HepG2 (cell line): Measurements from ENCODE around the gene EARS2. TPM values are rescaled to one million over a fixed set of nuclear protein-coding genes. Genes with fewer than 3 reads are reported as not detected.

ENCODE experiments used
- ATAC-seq: fragments of 200-7000 bp; cut with Tn5 transposase; 3 replicates; pipeline ENCODE4 v1.9.1; 2020; ENCODE audit warnings: mild to moderate bottlenecking, moderate library complexity
- BruUV-seq: library from RNA; stranded (reverse); fragments of 400-500 nt; replicated peaks from 2 replicates; lab custom pipeline; 2021; lab: Mats Ljungman, UMichigan
- CTCF ChIA-PET: fragments of 300-600 bp; formaldehyde crosslinking; extraction: SDS; loops from one replicate; lab custom pipeline; 2021; ENCODE audit warnings: low total read pairs, inconsistent platforms, low intra/inter-chr PET ratio; lab: Yijun Ruan, JAX
- POLR2A ChIA-PET: fragments of 350-600 bp; sonication (Branson Sonifier 250); formaldehyde crosslinking; loops from one replicate; lab custom pipeline; 2020; ENCODE audit warnings: antibody characterized with exemption, inconsistent platforms; lab: Yijun Ruan, JAX
- DNase-seq: peaks from one replicate; pipeline ENCODE4 v3.0.0-alpha.2; 2015; ENCODE audit warnings: low spot score
- FAIRE-seq: peaks from 3 replicates; lab custom pipeline; 2011; peaks lifted over from hg19 to GRCh38; lab: Jason Lieb, UNC
- H2AFZ ChIP-seq: one replicate; pipeline ENCODE4 v1.6.1; 2011; ENCODE audit warnings: low read length, inconsistent platforms
- H3K27ac ChIP-seq: fragments of 300-600 bp; 3 replicates; pipeline ENCODE4 v1.8.0; 2011; ENCODE audit warnings: mixed run types, mild to moderate bottlenecking, mixed read lengths, low read length, inconsistent platforms; ENCODE audit not compliant: insufficient read depth; ENCODE audit errors: extremely low read length
- H3K27me3 ChIP-seq, 2 experiments: fragments of 200-600 bp in 1 of 2; 2 replicates in 1 of 2; 3 replicates in 1 of 2; pipeline versions ENCODE4 v1.6.0 to v1.8.0; 2011; ENCODE audit warnings: low read length in 2 of 2, mild to moderate bottlenecking in 2 of 2, moderate library complexity in 2 of 2, inconsistent platforms in 1 of 2; ENCODE audit not compliant: insufficient read depth in 2 of 2, control insufficient read depth in 1 of 2
- H3K36me3 ChIP-seq, 2 experiments: fragments of 200-600 bp in 1 of 2; replicated peaks in 1 of 2; 2 replicates in 1 of 2; 3 replicates in 1 of 2; pipeline versions ENCODE4 v1.5.1 to v1.8.0; 2011; ENCODE audit warnings: low read length in 2 of 2, inconsistent platforms in 1 of 2; ENCODE audit not compliant: insufficient read depth in 2 of 2, control insufficient read depth in 1 of 2
- H3K4me1 ChIP-seq: 2 replicates; pipeline ENCODE4 v1.5.1; 2012; ENCODE audit warnings: low read length, inconsistent platforms; ENCODE audit not compliant: insufficient read depth
- H3K4me2 ChIP-seq: 2 replicates; pipeline ENCODE4 v1.6.0; 2011; ENCODE audit warnings: low read depth, low read length, inconsistent platforms
- H3K4me3 ChIP-seq, 3 experiments: fragments of 200-600 bp in 1 of 3; sonication (generic), shearing (Covaris generic) in 1 of 3; replicated peaks in 1 of 3; 2 replicates each; pipeline ENCODE4 v1.5.1; 2011 to 2016; ENCODE audit warnings: low read length in 3 of 3, inconsistent platforms in 2 of 3, low read depth in 2 of 3, mild to moderate bottlenecking in 2 of 3, control low read depth in 1 of 3, mixed read lengths in 1 of 3; ENCODE audit not compliant: insufficient read depth in 1 of 3
- H3K79me2 ChIP-seq: one replicate; pipeline ENCODE4 v1.6.1; 2011; ENCODE audit warnings: low read length, inconsistent platforms; ENCODE audit not compliant: insufficient read depth
- H3K9ac ChIP-seq: 2 replicates; pipeline ENCODE4 v1.6.0; 2011; ENCODE audit warnings: mild to moderate bottlenecking, low read depth, low read length, inconsistent platforms; ENCODE audit not compliant: insufficient read depth
- H3K9me3 ChIP-seq: 2 replicates; pipeline ENCODE4 v1.5.1; 2012; ENCODE audit warnings: mild to moderate bottlenecking, low read length
- H4K20me1 ChIP-seq: 2 replicates; pipeline ENCODE4 v1.6.0; 2011; ENCODE audit warnings: inconsistent platforms, mild to moderate bottlenecking, low read length, moderate library complexity; ENCODE audit not compliant: insufficient read depth
- AKAP8 ChIP-seq: sonication (generic); formaldehyde crosslinking; IDR thresholded peaks from 2 replicates; pipeline ENCODE4 v1.5.1; 2020; ENCODE audit warnings: mild to moderate bottlenecking, missing genetic modification reagents
- MTF2 ChIP-seq: sonication (generic); formaldehyde crosslinking; IDR thresholded peaks from 2 replicates; pipeline ENCODE4 v1.5.0; 2020; ENCODE audit warnings: missing genetic modification reagents, borderline replicate concordance
- NFRKB ChIP-seq: fragments of 450-650 bp; IDR thresholded peaks from 2 replicates; pipeline ENCODE4 v1.6.1; 2017
- POLR2AphosphoS2 ChIP-seq: IDR thresholded peaks from 2 replicates; pipeline ENCODE4 v1.6.1; 2011; ENCODE audit warnings: low read depth, low read length, improper control_type of control experiment
- RBFOX2 ChIP-seq: fragments of 200-400 bp; formaldehyde crosslinking; IDR thresholded peaks from 2 replicates; pipeline ENCODE4 v1.6.1; 2017; ENCODE audit warnings: low read depth, mild to moderate bottlenecking, low read length
- UBTF ChIP-seq: sonication (generic); formaldehyde crosslinking; IDR thresholded peaks from 2 replicates; pipeline ENCODE4 v1.4.0; 2020; ENCODE audit warnings: mild to moderate bottlenecking, missing genetic modification reagents
- ZNF260 ChIP-seq: sonication (generic); formaldehyde crosslinking; IDR thresholded peaks from 2 replicates; pipeline ENCODE4 v1.4.0; 2020; ENCODE audit warnings: missing genetic modification reagents, low read depth, mild to moderate bottlenecking, borderline replicate concordance
- ZNF501 ChIP-seq: sonication (generic); formaldehyde crosslinking; IDR thresholded peaks from 2 replicates; pipeline ENCODE4 v1.5.1; 2020; ENCODE audit warnings: mild to moderate bottlenecking, moderate library complexity, missing genetic modification reagents
- WGBS: methylation state at CpG from one replicate; pipeline ENCODE4 v1.1.6; 2017; ENCODE audit warnings: low lambda C conversion rate; 5-methylcytosine and 5-hydroxymethylcytosine counted together
- in situ Hi-C: cut with HindIII; loops from 2 replicates; pipeline ENCODE4 v1.10.0; 2017; ENCODE audit warnings: low pct_unique_long_range_greater_than_20kb; ENCODE audit not compliant: extremely low pct_ligation_motif_present
- intact Hi-C: fragments of 100-400 bp; cut with micrococcal nuclease; formaldehyde crosslinking; loops from one replicate; pipeline ENCODE4 v1.10.0; 2022; ENCODE audit not compliant: unreplicated experiment
- polyA plus RNA-seq, 8 experiments: library from polyadenylated mRNA; depleted of rRNA in 3 of 8; stranded (reverse) in 7 of 8; unstranded in 1 of 8; fragments of >200 nt; fragmentation: Illumina TruSeq in 4 of 8; extraction: Trizol in 4 of 8; gene quantifications; 2 replicates each; pipeline versions ENCODE4 v1.2.1 to v1.2.3, GENCODE V29; 2011 to 2016; ENCODE audit warnings: low read depth in 4 of 8, missing spikeins in 1 of 8, mixed read lengths in 1 of 8; ENCODE audit not compliant: insufficient read depth in 1 of 8
- total RNA-seq, 5 experiments: library from RNA; depleted of rRNA; stranded (reverse); fragments of >200 nt; fragmentation: Illumina TruSeq; extraction: Trizol; gene quantifications; 2 replicates each; pipeline ENCODE4 v1.2.3, GENCODE V29; 2016; ENCODE audit warnings: low read depth in 1 of 5
- TF ChIP-seq, protein P1 (sequence below): sonication (generic); formaldehyde crosslinking; IDR thresholded peaks from 2 replicates; pipeline ENCODE4 v1.5.1; 2020; ENCODE audit warnings: mild to moderate bottlenecking, missing genetic modification reagents, moderate library complexity
- TF ChIP-seq, protein P2 (sequence below): sonication (generic); formaldehyde crosslinking; IDR thresholded peaks from 2 replicates; pipeline ENCODE4 v1.4.0; 2020; ENCODE audit warnings: missing genetic modification reagents, borderline replicate concordance

The EARS2 gene
- total and polyA plus RNA-seq, 2 of the 13 experiments (the other 11 are each of a cell fraction or from before 2014, with no cell fraction given), result 49.4 to 80.4 TPM

DNA sequence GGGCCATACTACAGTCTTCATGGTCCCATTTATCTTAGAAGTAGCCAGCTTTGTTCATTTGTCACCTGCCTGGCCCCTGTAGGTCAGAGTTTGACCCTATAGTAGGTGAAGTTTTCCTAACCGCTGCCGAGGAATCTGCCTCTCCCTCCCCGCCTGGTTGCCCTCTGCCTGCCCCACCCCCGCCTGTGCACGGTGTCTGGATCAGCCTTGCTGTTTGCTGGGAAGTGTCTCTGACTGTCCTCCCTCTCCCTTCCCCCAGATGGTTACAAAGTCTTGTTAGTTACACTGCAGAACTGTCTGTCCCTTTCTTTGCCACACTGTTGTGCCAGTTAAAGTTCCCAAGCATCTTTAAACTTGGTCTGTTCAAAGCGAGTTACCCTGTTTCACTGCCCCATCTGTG, 6.0 kb upstream of the EARS2 start (continued):
- TF ChIP-seq, protein P1, sequence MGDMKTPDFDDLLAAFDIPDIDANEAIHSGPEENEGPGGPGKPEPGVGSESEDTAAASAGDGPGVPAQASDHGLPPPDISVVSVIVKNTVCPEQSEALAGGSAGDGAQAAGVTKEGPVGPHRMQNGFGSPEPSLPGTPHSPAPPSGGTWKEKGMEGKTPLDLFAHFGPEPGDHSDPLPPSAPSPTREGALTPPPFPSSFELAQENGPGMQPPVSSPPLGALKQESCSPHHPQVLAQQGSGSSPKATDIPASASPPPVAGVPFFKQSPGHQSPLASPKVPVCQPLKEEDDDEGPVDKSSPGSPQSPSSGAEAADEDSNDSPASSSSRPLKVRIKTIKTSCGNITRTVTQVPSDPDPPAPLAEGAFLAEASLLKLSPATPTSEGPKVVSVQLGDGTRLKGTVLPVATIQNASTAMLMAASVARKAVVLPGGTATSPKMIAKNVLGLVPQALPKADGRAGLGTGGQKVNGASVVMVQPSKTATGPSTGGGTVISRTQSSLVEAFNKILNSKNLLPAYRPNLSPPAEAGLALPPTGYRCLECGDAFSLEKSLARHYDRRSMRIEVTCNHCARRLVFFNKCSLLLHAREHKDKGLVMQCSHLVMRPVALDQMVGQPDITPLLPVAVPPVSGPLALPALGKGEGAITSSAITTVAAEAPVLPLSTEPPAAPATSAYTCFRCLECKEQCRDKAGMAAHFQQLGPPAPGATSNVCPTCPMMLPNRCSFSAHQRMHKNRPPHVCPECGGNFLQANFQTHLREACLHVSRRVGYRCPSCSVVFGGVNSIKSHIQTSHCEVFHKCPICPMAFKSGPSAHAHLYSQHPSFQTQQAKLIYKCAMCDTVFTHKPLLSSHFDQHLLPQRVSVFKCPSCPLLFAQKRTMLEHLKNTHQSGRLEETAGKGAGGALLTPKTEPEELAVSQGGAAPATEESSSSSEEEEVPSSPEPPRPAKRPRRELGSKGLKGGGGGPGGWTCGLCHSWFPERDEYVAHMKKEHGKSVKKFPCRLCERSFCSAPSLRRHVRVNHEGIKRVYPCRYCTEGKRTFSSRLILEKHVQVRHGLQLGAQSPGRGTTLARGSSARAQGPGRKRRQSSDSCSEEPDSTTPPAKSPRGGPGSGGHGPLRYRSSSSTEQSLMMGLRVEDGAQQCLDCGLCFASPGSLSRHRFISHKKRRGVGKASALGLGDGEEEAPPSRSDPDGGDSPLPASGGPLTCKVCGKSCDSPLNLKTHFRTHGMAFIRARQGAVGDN (CRISPR knock-in tag), result no peak
- TF ChIP-seq NFRKB (no peak), MTF2 (CRISPR knock-in tag) (no peak), ZNF260 (CRISPR knock-in tag) (no peak), ZNF501 (CRISPR knock-in tag) (no peak), AKAP8 (CRISPR knock-in tag) (no peak)

- in situ Hi-C loops, result no loop called here
- Histone ChIP-seq H3K4me1 (peaks cover 26% of the 10 kb centered on the region), H3K9ac (no peak overlapping the region), H3K36me3 (peaks cover 50 to 84% of the 10 kb centered on the region in 2 experiments), H3K27ac (no peak overlapping the region), H2AFZ (no peak overlapping the region), H3K9me3 (no peaks in the 10 kb centered on the region), H3K4me2 (no peak overlapping the region), H3K79me2 (peaks cover 41% of the 10 kb centered on the region), H3K27me3 (peaks cover 0 to 3% of the 10 kb centered on the region in 2 experiments; a peak in 1 of 5 replicates), H3K4me3 (no peak overlapping the region), H4K20me1 (peaks cover 14% of the 10 kb centered on the region; the same call in 1 of the 2 replicates)
- ATAC-seq (no peak), FAIRE-seq (no peak), DNase-seq (no peak)
- intact Hi-C loops, result no loop called here
- POLR2A ChIA-PET, result no interaction called here
- WGBS, result 97% methylated on average over 13 of the region's 13 CpGs
- BruUV-seq, result no TSS peak
- CTCF ChIA-PET, result no interaction called here
- TF ChIP-seq UBTF (CRISPR knock-in tag), result no peak
- TF ChIP-seq RBFOX2, result peak; percentile 26
- TF ChIP-seq, protein P2, sequence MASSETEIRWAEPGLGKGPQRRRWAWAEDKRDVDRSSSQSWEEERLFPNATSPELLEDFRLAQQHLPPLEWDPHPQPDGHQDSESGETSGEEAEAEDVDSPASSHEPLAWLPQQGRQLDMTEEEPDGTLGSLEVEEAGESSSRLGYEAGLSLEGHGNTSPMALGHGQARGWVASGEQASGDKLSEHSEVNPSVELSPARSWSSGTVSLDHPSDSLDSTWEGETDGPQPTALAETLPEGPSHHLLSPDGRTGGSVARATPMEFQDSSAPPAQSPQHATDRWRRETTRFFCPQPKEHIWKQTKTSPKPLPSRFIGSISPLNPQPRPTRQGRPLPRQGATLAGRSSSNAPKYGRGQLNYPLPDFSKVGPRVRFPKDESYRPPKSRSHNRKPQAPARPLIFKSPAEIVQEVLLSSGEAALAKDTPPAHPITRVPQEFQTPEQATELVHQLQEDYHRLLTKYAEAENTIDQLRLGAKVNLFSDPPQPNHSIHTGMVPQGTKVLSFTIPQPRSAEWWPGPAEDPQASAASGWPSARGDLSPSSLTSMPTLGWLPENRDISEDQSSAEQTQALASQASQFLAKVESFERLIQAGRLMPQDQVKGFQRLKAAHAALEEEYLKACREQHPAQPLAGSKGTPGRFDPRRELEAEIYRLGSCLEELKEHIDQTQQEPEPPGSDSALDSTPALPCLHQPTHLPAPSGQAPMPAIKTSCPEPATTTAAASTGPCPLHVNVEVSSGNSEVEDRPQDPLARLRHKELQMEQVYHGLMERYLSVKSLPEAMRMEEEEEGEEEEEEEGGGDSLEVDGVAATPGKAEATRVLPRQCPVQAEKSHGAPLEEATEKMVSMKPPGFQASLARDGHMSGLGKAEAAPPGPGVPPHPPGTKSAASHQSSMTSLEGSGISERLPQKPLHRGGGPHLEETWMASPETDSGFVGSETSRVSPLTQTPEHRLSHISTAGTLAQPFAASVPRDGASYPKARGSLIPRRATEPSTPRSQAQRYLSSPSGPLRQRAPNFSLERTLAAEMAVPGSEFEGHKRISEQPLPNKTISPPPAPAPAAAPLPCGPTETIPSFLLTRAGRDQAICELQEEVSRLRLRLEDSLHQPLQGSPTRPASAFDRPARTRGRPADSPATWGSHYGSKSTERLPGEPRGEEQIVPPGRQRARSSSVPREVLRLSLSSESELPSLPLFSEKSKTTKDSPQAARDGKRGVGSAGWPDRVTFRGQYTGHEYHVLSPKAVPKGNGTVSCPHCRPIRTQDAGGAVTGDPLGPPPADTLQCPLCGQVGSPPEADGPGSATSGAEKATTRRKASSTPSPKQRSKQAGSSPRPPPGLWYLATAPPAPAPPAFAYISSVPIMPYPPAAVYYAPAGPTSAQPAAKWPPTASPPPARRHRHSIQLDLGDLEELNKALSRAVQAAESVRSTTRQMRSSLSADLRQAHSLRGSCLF (CRISPR knock-in tag), result no peak
- 0 out of 2 replicates have a peak, but pooled peaks have one; percentile 35 for TF ChIP-seq POLR2AphosphoS2
Measured at GRCh38 chr16:23562505-23562904, 5.4 kb upstream of the EARS2 start.
